Mesothelial cell of epicardium (in vitro differentiated cells): ENCODE measurements around the gene APCDD1. TPM values are rescaled to one million over a fixed set of nuclear protein-coding genes. Genes with fewer than 3 reads are reported as not detected.

ENCODE experiments used
- total RNA-seq: library from RNA; stranded (reverse); gene quantifications from 3 replicates; pipeline ENCODE4 v1.2.1, GENCODE V29; 2021

Gene APCDD1
- total RNA-seq, 1 donor from 2014 or later: 104 TPM

Other genes starting within 250 kb of the APCDD1 start
- 24.0 to 27.2 TPM (median 26.1 TPM) in 3 replicates for gene NAPG, start 71.4 kb downstream of the APCDD1 start, total RNA-seq